H9 (cell line): ENCODE measurements around the gene WWC1. TPM values are rescaled to one million over a fixed set of nuclear protein-coding genes. Genes with fewer than 3 reads are reported as not detected.

Source experiments
- DNase-seq: peaks from one replicate; pipeline ENCODE4 v3.0.0-alpha.2; 2017
- H2AFZ ChIP-seq: one replicate; pipeline ENCODE4 v1.6.1; 2013; ENCODE audit warnings: mild to moderate bottlenecking, low read length, control low read depth, moderate library complexity
- H2AK5ac ChIP-seq: 2 replicates; pipeline ENCODE4 v1.6.1; 2013; ENCODE audit warnings: low read length, control low read depth, mixed read lengths; ENCODE audit not compliant: insufficient read length
- H2BK120ac ChIP-seq: one replicate; pipeline ENCODE4 v1.6.1; 2013; ENCODE audit warnings: low read depth, mild to moderate bottlenecking, low read length, control low read depth, inconsistent platforms; ENCODE audit not compliant: poor library complexity, severe bottlenecking
- H2BK12ac ChIP-seq: 2 replicates; pipeline ENCODE4 v1.6.1; 2013; ENCODE audit warnings: low read length, control low read depth, mixed read lengths, low read depth; ENCODE audit not compliant: insufficient read length
- H2BK15ac ChIP-seq: 2 replicates; pipeline ENCODE4 v1.6.1; 2013; ENCODE audit warnings: low read depth, low read length, control low read depth
- H2BK20ac ChIP-seq: one replicate; pipeline ENCODE4 v1.6.1; 2013; ENCODE audit warnings: low read depth, mild to moderate bottlenecking, low read length, control low read depth, inconsistent platforms; ENCODE audit not compliant: poor library complexity, severe bottlenecking
- H2BK5ac ChIP-seq: 2 replicates; pipeline ENCODE4 v1.6.1; 2013; ENCODE audit warnings: low read length, control low read depth, mixed read lengths; ENCODE audit not compliant: insufficient read length
- H3K14ac ChIP-seq: 2 replicates; pipeline ENCODE4 v1.6.1; 2013; ENCODE audit warnings: low read length, control low read depth; ENCODE audit not compliant: insufficient read depth
- H3K18ac ChIP-seq: 2 replicates; pipeline ENCODE4 v1.6.1; 2013; ENCODE audit warnings: low read depth, mild to moderate bottlenecking, mixed read lengths, low read length, control low read depth; ENCODE audit not compliant: insufficient read length
- H3K23ac ChIP-seq: 2 replicates; pipeline ENCODE4 v1.6.1; 2013; ENCODE audit warnings: low read length, control low read depth, mixed read lengths, low read depth; ENCODE audit not compliant: insufficient read length
- H3K23me2 ChIP-seq: 2 replicates; pipeline ENCODE4 v1.6.1; 2013; ENCODE audit warnings: low read depth, mild to moderate bottlenecking, mixed read lengths, low read length, control low read depth; ENCODE audit not compliant: insufficient read length, poor library complexity, severe bottlenecking
- H3K27ac ChIP-seq: 2 replicates; pipeline ENCODE4 v1.5.1; 2013; ENCODE audit warnings: low read length, control low read depth, mixed read lengths, low read depth; ENCODE audit not compliant: insufficient read length
- H3K27me3 ChIP-seq: 2 replicates; pipeline ENCODE4 v1.6.1; 2013; ENCODE audit warnings: low read length, control low read depth, inconsistent platforms; ENCODE audit not compliant: insufficient read depth
- H3K4ac ChIP-seq: 2 replicates; pipeline ENCODE4 v1.6.1; 2013; ENCODE audit warnings: low read depth, mild to moderate bottlenecking, control low read depth, inconsistent platforms, low read length, moderate library complexity
- H3K4me1 ChIP-seq: 2 replicates; pipeline ENCODE4 v1.6.1; 2013; ENCODE audit warnings: low read length, control low read depth, inconsistent platforms; ENCODE audit not compliant: insufficient read depth
- H3K4me2 ChIP-seq: 2 replicates; pipeline ENCODE4 v1.6.1; 2013; ENCODE audit warnings: low read length, control low read depth, mixed read lengths; ENCODE audit not compliant: insufficient read length, insufficient read depth
- H3K56ac ChIP-seq: 2 replicates; pipeline ENCODE4 v1.6.1; 2013; ENCODE audit warnings: low read depth, mild to moderate bottlenecking, mixed read lengths, low read length, control low read depth; ENCODE audit not compliant: insufficient read length
- H3K79me1 ChIP-seq: 2 replicates; pipeline ENCODE4 v1.6.1; 2013; ENCODE audit warnings: low read depth, mild to moderate bottlenecking, moderate library complexity, low read length, control low read depth, inconsistent platforms; ENCODE audit not compliant: insufficient read depth, poor library complexity, severe bottlenecking
- H3K79me2 ChIP-seq: 2 replicates; pipeline ENCODE4 v1.6.1; 2013; ENCODE audit warnings: low read length, control low read depth, inconsistent platforms; ENCODE audit not compliant: insufficient read depth
- H3K9ac ChIP-seq: 2 replicates; pipeline ENCODE4 v1.6.1; 2013; ENCODE audit warnings: low read length, control low read depth, mixed read lengths; ENCODE audit not compliant: insufficient read length; ENCODE audit errors: extremely low read depth
- H3K9me3 ChIP-seq: one replicate; pipeline ENCODE4 v1.6.1; 2013; ENCODE audit warnings: low read depth, low read length, inconsistent platforms; ENCODE audit not compliant: control insufficient read depth
- H3T11ph ChIP-seq: one replicate; pipeline ENCODE4 v1.6.1; 2013; ENCODE audit warnings: mild to moderate bottlenecking, low read length, control low read depth, inconsistent platforms
- H4K20me1 ChIP-seq: one replicate; pipeline ENCODE4 v1.6.1; 2013; ENCODE audit not compliant: control insufficient read depth, insufficient read length, insufficient read depth
- H4K5ac ChIP-seq: 2 replicates; pipeline ENCODE4 v1.6.1; 2013; ENCODE audit warnings: low read depth, mild to moderate bottlenecking, mixed read lengths, low read length, control low read depth; ENCODE audit not compliant: insufficient read length
- H4K8ac ChIP-seq: replicated peaks from 2 replicates; pipeline ENCODE4 v1.6.1; 2013; ENCODE audit warnings: low read length, control low read depth, mixed read lengths, low read depth; ENCODE audit not compliant: insufficient read length
- H4K91ac ChIP-seq: 2 replicates; pipeline ENCODE4 v1.6.1; 2013; ENCODE audit warnings: low read depth, mild to moderate bottlenecking, moderate library complexity, mixed read lengths, low read length, control low read depth; ENCODE audit not compliant: insufficient read length
- H3K27ac Mint-ChIP-seq, 3 experiments: 2 replicates in 2 of 3; 3 replicates in 1 of 3; pipeline ENCODE4 v1.8.0; 2020 to 2021; ENCODE audit warnings: mixed read lengths in 3 of 3, mild to moderate bottlenecking in 1 of 3, moderate library complexity in 1 of 3
- H3K27me3 Mint-ChIP-seq: 2 replicates; pipeline ENCODE4 v1.8.0; 2021; ENCODE audit warnings: low read depth, mild to moderate bottlenecking, moderate library complexity, mixed read lengths
- H3K36me3 Mint-ChIP-seq, 3 experiments: 2 replicates in 2 of 3; 3 replicates in 1 of 3; pipeline ENCODE4 v1.8.0; 2020 to 2021; ENCODE audit warnings: low read depth in 3 of 3, mixed read lengths in 3 of 3; ENCODE audit not compliant: insufficient read depth in 1 of 3
- H3K4me1 Mint-ChIP-seq, 2 experiments: 2 replicates each; pipeline ENCODE4 v1.8.0; 2020; ENCODE audit warnings: mixed read lengths in 2 of 2
- H3K4me3 Mint-ChIP-seq, 2 experiments: 2 replicates in 1 of 2; 3 replicates in 1 of 2; pipeline ENCODE4 v1.8.0; 2020 to 2021; ENCODE audit warnings: mild to moderate bottlenecking in 2 of 2, mixed read lengths in 2 of 2, moderate library complexity in 1 of 2
- H3K9me3 Mint-ChIP-seq, 2 experiments: 2 replicates in 1 of 2; 3 replicates in 1 of 2; pipeline ENCODE4 v1.8.0; 2020; ENCODE audit warnings: mild to moderate bottlenecking in 2 of 2, mixed read lengths in 2 of 2, moderate library complexity in 1 of 2
- CTCF ChIP-seq: fragments of 200-600 bp; sonication (generic); conservative IDR thresholded peaks from 3 replicates; pipeline ENCODE4 v1.8.0; 2021; ENCODE audit warnings: antibody characterized with exemption, mild to moderate bottlenecking
- WGBS: extraction: QIAGEN DNeasy Blood & Tissue Kit; methylation state at CpG from one replicate; pipeline ENCODE4 v1.1.7; 2013; ENCODE audit warnings: missing lambda C conversion rate, low lambda C conversion rate, mixed read lengths; ENCODE audit not compliant: insufficient read length; ENCODE audit errors: extremely low coverage; 5-methylcytosine and 5-hydroxymethylcytosine counted together
- total RNA-seq: library from RNA; stranded (reverse); gene quantifications from 2 replicates; pipeline ENCODE4 v1.2.1, GENCODE V29; 2021

WWC1 gene
- total RNA-seq, 1 experiment from 2014 or later = 28.2 TPM

GRCh38 chr5:168472329-168472728 is 180.9 kb downstream of the WWC1 start:
- no peak overlapping the region for H3K23ac ChIP-seq
- H2BK120ac ChIP-seq = no peak overlapping the region
- H3K18ac ChIP-seq = no peak overlapping the region
- H3K4me2 ChIP-seq = no peak overlapping the region
- no peak overlapping the region for H2AK5ac ChIP-seq
- H4K20me1 ChIP-seq = no peaks in the 10 kb centered on the region
- H4K5ac ChIP-seq = no peak overlapping the region
- Mint-ChIP-seq H3K27ac (no peak overlapping the region), H3K4me1 (peaks cover 0 to 5% of the 10 kb centered on the region in 2 experiments; a peak in 2 of 4 replicates), H3K36me3 (peaks cover 4 to 19% (median 18%) of the 10 kb centered on the region in 3 experiments; a peak in 6 of 7 replicates), H3K9me3 (no peaks in the 10 kb centered on the region), H3K4me3 (no peak overlapping the region), H3K27me3 (peaks cover 2% of the 10 kb centered on the region; the same call in 1 of the 2 replicates)
- H3K27ac ChIP-seq = no peak overlapping the region
- no peak overlapping the region for H3T11ph ChIP-seq
- no peak overlapping the region for H2BK12ac ChIP-seq
- H3K23me2 ChIP-seq = no peaks in the 10 kb centered on the region
- no peaks in the 10 kb centered on the region for H3K27me3 ChIP-seq
- TF ChIP-seq CTCF = no peak
- H3K79me2 ChIP-seq = no peaks in the 10 kb centered on the region
- H3K14ac ChIP-seq = no peak overlapping the region
- H4K8ac ChIP-seq = no peak overlapping the region
- no peak overlapping the region for H3K9ac ChIP-seq
- no peak for DNase-seq
- H3K4ac ChIP-seq = no peak overlapping the region
- no peaks in the 10 kb centered on the region for H3K9me3 ChIP-seq
- no peaks in the 10 kb centered on the region for H3K79me1 ChIP-seq
- H2BK20ac ChIP-seq = no peak overlapping the region
- no peak overlapping the region for H2AFZ ChIP-seq
- no peak overlapping the region for H4K91ac ChIP-seq
- no peak overlapping the region for H2BK15ac ChIP-seq
- H3K4me1 ChIP-seq = no peaks in the 10 kb centered on the region
- H2BK5ac ChIP-seq = no peak overlapping the region
- no peak overlapping the region for H3K56ac ChIP-seq
- no CpG with 5 or more reads among the region's 5 CpGs for WGBS
